Natural killer cell (primary cell): ENCODE measurements around the gene MT1X. TPM values are rescaled to one million over a fixed set of nuclear protein-coding genes. Genes with fewer than 3 reads are reported as not detected.

Experiments
- ATAC-seq, 3 donors: fragments of 150-1000 bp in 2 of 3; fragments of 200-7000 bp in 1 of 3; cut with Tn5 transposase; 1 replicate in 1 of 3; 2 replicates in 2 of 3; pipeline ENCODE4 v1.10.0; 2021; ENCODE audit warnings: mild to moderate bottlenecking in 2 of 3, moderate library complexity in 2 of 3
- DNase-seq, 2 donors: peaks; one replicate each; pipeline versions ENCODE4 v3.0.0 to v3.0.0-alpha.2; 2013 to 2021; ENCODE audit warnings: mixed read lengths in 1 of 2
- H3K27ac ChIP-seq: one replicate; pipeline ENCODE4 v1.5.1; 2013; ENCODE audit warnings: mild to moderate bottlenecking, low read length
- H3K27me3 ChIP-seq: one replicate; pipeline ENCODE4 v1.6.1; 2013; ENCODE audit warnings: low read length; ENCODE audit not compliant: control insufficient read depth, insufficient read depth
- H3K36me3 ChIP-seq: one replicate; pipeline ENCODE4 v1.6.1; 2013; ENCODE audit warnings: low read length; ENCODE audit not compliant: control insufficient read depth, insufficient read depth
- H3K4me1 ChIP-seq: one replicate; pipeline ENCODE4 v1.6.1; 2013; ENCODE audit warnings: low read length; ENCODE audit not compliant: control insufficient read depth, insufficient read depth
- H3K4me3 ChIP-seq: one replicate; pipeline ENCODE4 v1.5.1; 2013; ENCODE audit warnings: low read length
- H3K9me3 ChIP-seq: one replicate; pipeline ENCODE4 v1.6.1; 2013; ENCODE audit warnings: low read length; ENCODE audit not compliant: control insufficient read depth, insufficient read depth
- H3K27ac Mint-ChIP-seq, 2 donors: one replicate each; pipeline ENCODE4 v1.8.0; 2022; ENCODE audit warnings: mild to moderate bottlenecking in 2 of 2, mixed read lengths in 2 of 2, moderate library complexity in 1 of 2
- H3K27me3 Mint-ChIP-seq, 2 donors: one replicate each; pipeline ENCODE4 v1.8.0; 2022; ENCODE audit warnings: low read depth in 2 of 2, mixed read lengths in 2 of 2
- H3K36me3 Mint-ChIP-seq: one replicate; pipeline ENCODE4 v1.8.0; 2022; ENCODE audit warnings: mixed read lengths
- H3K4me1 Mint-ChIP-seq, 2 donors: one replicate each; pipeline ENCODE4 v1.8.0; 2022; ENCODE audit warnings: mixed read lengths in 2 of 2
- H3K4me3 Mint-ChIP-seq: one replicate; pipeline ENCODE4 v1.8.0; 2022; ENCODE audit warnings: mild to moderate bottlenecking, moderate library complexity, mixed read lengths
- H3K9me3 Mint-ChIP-seq, 2 donors: one replicate each; pipeline ENCODE4 v1.8.0; 2022; ENCODE audit warnings: mixed read lengths in 2 of 2
- WGBS: methylation state at CpG from one replicate; pipeline ENCODE4 v1.1.7; 2013; ENCODE audit warnings: missing lambda C conversion rate; ENCODE audit not compliant: insufficient coverage; 5-methylcytosine and 5-hydroxymethylcytosine counted together
- intact Hi-C: fragments of 100-400 bp; cut with micrococcal nuclease; formaldehyde crosslinking; loops from one replicate; pipeline ENCODE4 v1.14.2; 2022
- total RNA-seq, 4 donors: library from RNA; stranded (reverse); fragments of 120-200 nt in 1 of 4; gene quantifications; one replicate each; pipeline versions ENCODE4 v1.2.3 to v1.2.4, GENCODE V29; 2013 to 2022
- TF ChIP-seq, protein P1 (sequence below): fragments of 200-600 bp; IDR thresholded peaks from one replicate; pipeline ENCODE4 v1.8.0; 2022; ENCODE audit warnings: antibody characterized with exemption

MT1X gene
- total RNA-seq, 3 donors from 2014 or later (not counting 1 experiment from before 2014, with no cell fraction given), result 17.6 to 23.1 (median 20.0) TPM

DNA sequence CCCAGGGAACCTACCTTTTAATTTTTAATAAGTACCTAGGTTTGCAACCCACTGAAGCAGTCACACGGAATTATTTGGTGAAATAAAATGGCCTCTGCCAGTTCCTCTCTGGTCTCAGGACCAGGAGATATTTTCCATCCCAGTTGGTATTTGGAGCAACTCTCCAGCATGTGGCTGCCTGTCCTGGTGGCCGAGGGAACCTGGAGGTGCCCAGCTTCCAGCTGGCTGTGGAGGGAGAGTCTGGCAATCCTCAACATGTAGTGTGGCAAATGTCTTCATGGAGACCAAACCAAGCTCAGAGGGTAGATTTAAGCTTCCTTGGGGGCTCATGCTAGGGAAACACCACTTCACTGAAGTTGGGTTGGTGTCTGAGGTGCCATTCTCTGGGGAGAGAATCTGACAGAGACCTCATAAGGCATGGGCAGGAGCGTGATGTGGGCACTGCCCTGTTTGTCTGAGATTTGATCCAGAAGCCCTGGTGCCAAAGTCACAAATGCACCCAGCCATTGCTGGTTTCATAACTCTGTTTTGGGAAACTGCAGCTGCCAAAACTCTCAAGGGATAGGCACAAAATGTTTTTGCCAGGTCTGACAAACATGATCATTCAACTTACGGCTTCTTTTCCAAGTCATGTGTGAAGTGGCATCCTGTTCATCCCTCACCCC lies 2.8 kb downstream of the MT1X start:
- Mint-ChIP-seq H3K27me3 (peaks cover 0 to 14% of the 10 kb centered on the region in 2 donors), H3K27ac (no peak overlapping the region), H3K4me1 (peaks cover 9 to 17% of the 10 kb centered on the region in 2 donors), H3K4me3 (no peak overlapping the region), H3K9me3 (no peaks in the 10 kb centered on the region), H3K36me3 (no peaks in the 10 kb centered on the region)
- no peak overlapping the region for H3K4me3 ChIP-seq
- DNase-seq (no peak), ATAC-seq (no peak)
- H3K27ac ChIP-seq, result no peak overlapping the region
- WGBS, result 86% methylated on average over 3 of the region's 4 CpGs
- H3K27me3 ChIP-seq, result no peaks in the 10 kb centered on the region
- H3K9me3 ChIP-seq, result no peaks in the 10 kb centered on the region
- TF ChIP-seq, protein P1, sequence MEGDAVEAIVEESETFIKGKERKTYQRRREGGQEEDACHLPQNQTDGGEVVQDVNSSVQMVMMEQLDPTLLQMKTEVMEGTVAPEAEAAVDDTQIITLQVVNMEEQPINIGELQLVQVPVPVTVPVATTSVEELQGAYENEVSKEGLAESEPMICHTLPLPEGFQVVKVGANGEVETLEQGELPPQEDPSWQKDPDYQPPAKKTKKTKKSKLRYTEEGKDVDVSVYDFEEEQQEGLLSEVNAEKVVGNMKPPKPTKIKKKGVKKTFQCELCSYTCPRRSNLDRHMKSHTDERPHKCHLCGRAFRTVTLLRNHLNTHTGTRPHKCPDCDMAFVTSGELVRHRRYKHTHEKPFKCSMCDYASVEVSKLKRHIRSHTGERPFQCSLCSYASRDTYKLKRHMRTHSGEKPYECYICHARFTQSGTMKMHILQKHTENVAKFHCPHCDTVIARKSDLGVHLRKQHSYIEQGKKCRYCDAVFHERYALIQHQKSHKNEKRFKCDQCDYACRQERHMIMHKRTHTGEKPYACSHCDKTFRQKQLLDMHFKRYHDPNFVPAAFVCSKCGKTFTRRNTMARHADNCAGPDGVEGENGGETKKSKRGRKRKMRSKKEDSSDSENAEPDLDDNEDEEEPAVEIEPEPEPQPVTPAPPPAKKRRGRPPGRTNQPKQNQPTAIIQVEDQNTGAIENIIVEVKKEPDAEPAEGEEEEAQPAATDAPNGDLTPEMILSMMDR, result no peak
- H3K4me1 ChIP-seq, result peaks cover 20% of the 10 kb centered on the region
- no peaks in the 10 kb centered on the region for H3K36me3 ChIP-seq
- intact Hi-C loops, result no loop called here

DNA sequence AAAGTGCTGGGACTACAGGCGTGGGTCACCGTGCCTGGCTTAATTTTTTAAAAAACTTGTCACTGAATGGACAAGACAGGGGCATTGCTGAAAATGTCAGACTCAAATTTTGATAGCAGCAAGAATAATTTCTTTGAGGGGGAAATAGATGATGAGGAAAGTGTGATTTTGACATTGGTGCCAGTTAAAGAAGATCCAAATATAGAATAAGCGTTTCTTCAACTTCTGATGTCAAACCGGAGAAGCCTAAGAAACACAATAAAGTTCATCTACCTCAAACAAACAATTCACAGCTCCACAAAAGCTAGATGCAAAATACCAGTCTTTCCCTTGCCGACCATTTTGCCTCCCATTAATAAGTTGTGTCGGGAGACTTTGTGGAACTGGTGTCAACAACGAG lies 4.5 kb downstream of the MT1X start:
- 85% methylated on average over 7 of the region's 7 CpGs for WGBS
- H3K27ac Mint-ChIP-seq, result no peak overlapping the region
- H3K4me3 Mint-ChIP-seq, result no peak overlapping the region
- Histone ChIP-seq H3K4me3 (no peak overlapping the region), H3K9me3 (no peaks in the 10 kb centered on the region), H3K36me3 (no peaks in the 10 kb centered on the region), H3K27me3 (no peaks in the 10 kb centered on the region), H3K4me1 (peaks cover 17% of the 10 kb centered on the region), H3K27ac (no peak overlapping the region)
- ATAC-seq, result no peak
- no peak for DNase-seq
- TF ChIP-seq, protein P1, result no peak
- peaks cover 3 to 11% of the 10 kb centered on the region in 2 donors for H3K4me1 Mint-ChIP-seq
- H3K27me3 Mint-ChIP-seq, result peaks cover 7 to 20% of the 10 kb centered on the region in 2 donors
- no peaks in the 10 kb centered on the region for H3K9me3 Mint-ChIP-seq
- no peaks in the 10 kb centered on the region for H3K36me3 Mint-ChIP-seq
- intact Hi-C loops, result no loop called here

DNA sequence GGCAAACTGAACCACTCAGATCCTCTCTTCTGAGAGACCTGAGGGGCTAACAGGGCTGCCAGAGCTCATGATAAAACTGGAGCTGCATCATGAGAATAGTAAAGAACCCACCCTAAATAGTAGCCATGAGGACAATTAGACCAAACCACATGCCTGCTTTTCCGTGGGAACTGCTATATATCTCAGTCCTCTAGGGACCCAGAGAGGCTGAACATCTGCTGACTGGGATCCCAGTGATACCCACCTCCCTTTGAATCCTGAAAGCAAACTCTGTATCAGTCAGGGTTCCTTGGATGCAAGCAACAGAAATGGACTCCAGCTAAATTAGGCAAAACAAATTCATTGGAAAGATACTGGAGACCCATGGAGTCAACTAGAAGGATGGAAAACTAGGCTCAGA lies 6.5 kb downstream of the MT1X start:
- H3K36me3 Mint-ChIP-seq, result no peaks in the 10 kb centered on the region
- Histone ChIP-seq H3K27me3 (no peaks in the 10 kb centered on the region), H3K27ac (no peak overlapping the region), H3K9me3 (no peaks in the 10 kb centered on the region), H3K4me3 (no peak overlapping the region), H3K36me3 (no peaks in the 10 kb centered on the region), H3K4me1 (no peaks in the 10 kb centered on the region)
- H3K4me1 Mint-ChIP-seq, result no peaks in the 10 kb centered on the region
- H3K4me3 Mint-ChIP-seq, result no peak overlapping the region
- no peaks in the 10 kb centered on the region for H3K9me3 Mint-ChIP-seq
- TF ChIP-seq, protein P1, result no peak
- no peak for ATAC-seq
- no peak overlapping the region for H3K27ac Mint-ChIP-seq
- intact Hi-C loops, result no loop called here
- WGBS, result 52% methylated on average over 1 of the region's 1 CpG
- DNase-seq, result no peak
- peaks cover 7 to 20% of the 10 kb centered on the region in 2 donors for H3K27me3 Mint-ChIP-seq

DNA sequence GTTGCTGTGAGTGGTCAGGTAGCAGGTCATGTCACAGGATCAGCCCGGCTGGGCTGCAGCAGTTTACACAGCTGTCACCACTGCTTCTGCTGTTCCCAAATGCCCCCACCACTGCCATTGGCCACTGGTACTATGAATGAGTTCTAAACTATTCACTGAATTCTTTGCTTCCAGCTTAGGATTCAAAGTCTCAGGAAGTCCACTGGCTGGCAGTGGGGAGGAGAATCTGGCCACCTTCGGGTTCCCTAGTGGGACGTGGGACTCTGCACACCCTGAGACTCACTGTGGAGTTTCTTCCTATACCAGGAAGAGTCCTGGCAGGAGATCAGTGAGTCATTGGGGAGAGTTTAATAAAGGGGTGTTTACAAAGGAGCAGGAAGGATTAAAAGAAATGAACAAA lies 6.9 kb downstream of the MT1X start:
- Mint-ChIP-seq H3K36me3 (no peaks in the 10 kb centered on the region), H3K27ac (no peak overlapping the region), H3K4me3 (no peak overlapping the region), H3K4me1 (no peaks in the 10 kb centered on the region), H3K9me3 (no peaks in the 10 kb centered on the region), H3K27me3 (peaks cover 7 to 20% of the 10 kb centered on the region in 2 donors)
- TF ChIP-seq, protein P1, result no peak
- no peak overlapping the region for H3K27ac ChIP-seq
- no peaks in the 10 kb centered on the region for H3K9me3 ChIP-seq
- no peak overlapping the region for H3K4me3 ChIP-seq
- no peaks in the 10 kb centered on the region for H3K4me1 ChIP-seq
- intact Hi-C loops, result no loop called here
- WGBS, result 82% methylated on average over 3 of the region's 3 CpGs
- no peaks in the 10 kb centered on the region for H3K36me3 ChIP-seq
- no peak for ATAC-seq
- DNase-seq, result no peak
- H3K27me3 ChIP-seq, result no peaks in the 10 kb centered on the region
